PC-9 (cell line): ENCODE results near the gene NUP155. TPM values are rescaled to one million over a fixed set of nuclear protein-coding genes. Genes with fewer than 3 reads are reported as not detected.

Experiments
- BruUV-seq: library from RNA; stranded (reverse); fragments of 400-500 nt; replicated peaks from 2 replicates; lab custom pipeline; 2021; lab: Mats Ljungman, UMichigan
- CTCF ChIA-PET: fragments of 300-600 bp; sonication (Branson Sonifier 250); formaldehyde crosslinking; loops from one replicate; lab custom pipeline; 2022; ENCODE audit warnings: antibody characterized with exemption; lab: Charles Lee
- POLR2A ChIA-PET: fragments of 300-600 bp; sonication (Branson Sonifier 250); formaldehyde crosslinking; loops from one replicate; lab custom pipeline; 2022; ENCODE audit warnings: antibody characterized with exemption; ENCODE audit not compliant: unreplicated experiment; lab: Charles Lee
- DNase-seq, 2 experiments: peaks; one replicate each; pipeline versions ENCODE4 v3.0.0 to v3.0.0-alpha.2; 2015 to 2022; ENCODE audit warnings: mixed read lengths in 1 of 2
- H2AFZ ChIP-seq: fragments of 200-600 bp; sonication (generic); 2 replicates; pipeline ENCODE4 v1.8.1; 2017; ENCODE audit warnings: antibody characterized with exemption
- H3F3A ChIP-seq: fragments of 200-600 bp; sonication (generic); 2 replicates; pipeline ENCODE4 v1.8.1; 2017; ENCODE audit warnings: antibody characterized with exemption, mild to moderate bottlenecking, low read depth; ENCODE audit not compliant: insufficient read depth
- H3K27ac ChIP-seq: fragments of 200-600 bp; sonication (generic); 2 replicates; pipeline ENCODE4 v1.6.1; 2016; ENCODE audit warnings: mixed run types
- H3K27me3 ChIP-seq: fragments of 200-600 bp; sonication (generic); 2 replicates; pipeline ENCODE4 v1.6.1; 2016; ENCODE audit warnings: low read depth, mixed run types; ENCODE audit not compliant: insufficient read depth
- H3K36me3 ChIP-seq: fragments of 200-600 bp; sonication (generic); 2 replicates; pipeline ENCODE4 v1.6.1; 2016; ENCODE audit warnings: low read depth, mixed run types
- H3K4me1 ChIP-seq: fragments of 200-600 bp; sonication (generic); replicated peaks from 2 replicates; pipeline ENCODE4 v1.6.1; 2016; ENCODE audit warnings: mixed run types; ENCODE audit not compliant: insufficient read depth
- H3K4me2 ChIP-seq: fragments of 200-600 bp; sonication (generic); 2 replicates; pipeline ENCODE4 v1.6.1; 2017; ENCODE audit warnings: mixed run types
- H3K4me3 ChIP-seq: fragments of 200-600 bp; sonication (generic); 2 replicates; pipeline ENCODE4 v1.6.1; 2016; ENCODE audit warnings: mixed run types
- H3K79me2 ChIP-seq: fragments of 200-600 bp; sonication (generic); 2 replicates; pipeline ENCODE4 v1.6.1; 2017; ENCODE audit warnings: low read depth, mixed run types
- H3K9me2 ChIP-seq: fragments of 200-600 bp; sonication (generic); 2 replicates; pipeline ENCODE4 v1.8.1; 2017; ENCODE audit warnings: mild to moderate bottlenecking; ENCODE audit not compliant: insufficient read depth
- H3K9me3 ChIP-seq: fragments of 200-600 bp; sonication (generic); 2 replicates; pipeline ENCODE4 v1.8.1; 2016; ENCODE audit warnings: low read depth; ENCODE audit not compliant: insufficient read depth
- H4K20me1 ChIP-seq: fragments of 200-600 bp; sonication (generic); 2 replicates; pipeline ENCODE4 v1.8.1; 2017; ENCODE audit not compliant: insufficient read depth
- EZH2 ChIP-seq: fragments of 200-600 bp; sonication (generic); IDR thresholded peaks from 2 replicates; pipeline ENCODE4 v1.8.0; 2017; ENCODE audit warnings: antibody characterized with exemption, low read depth
- intact Hi-C: fragments of 100-400 bp; cut with micrococcal nuclease; formaldehyde crosslinking; loops from one replicate; pipeline ENCODE4 v1.10.0; 2022; ENCODE audit not compliant: unreplicated experiment
- total RNA-seq: library from RNA; stranded (reverse); gene quantifications from 2 replicates; pipeline ENCODE4 v1.2.3, GENCODE V29; 2021
- TF ChIP-seq, protein P1 (sequence below): fragments of 200-600 bp; sonication (generic); conservative IDR thresholded peaks from 2 replicates; pipeline ENCODE4 v1.6.1; 2017; ENCODE audit warnings: mixed run types, antibody characterized with exemption, mild to moderate bottlenecking, moderate library complexity

Gene NUP155
- total RNA-seq, 1 experiment from 2014 or later: 92.3 TPM

DNA sequence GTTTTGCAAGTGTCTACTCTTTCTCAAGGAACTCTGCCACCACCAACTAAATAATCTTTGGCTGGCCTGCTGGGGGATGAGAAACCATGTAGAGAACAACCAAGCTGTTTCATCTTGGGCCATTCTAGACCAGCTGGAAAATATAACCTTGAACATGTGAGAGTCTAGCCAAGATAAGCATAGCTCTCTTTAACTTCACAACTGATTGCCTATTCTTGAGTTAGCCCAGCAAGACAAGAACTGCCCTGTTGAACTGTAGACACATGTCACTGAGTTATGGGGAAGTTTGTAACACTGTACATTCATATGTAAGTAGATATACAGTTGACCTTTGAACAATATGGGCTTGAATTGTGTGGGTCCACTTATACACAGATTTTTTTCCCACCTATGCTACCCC is 44.4 kb downstream of the NUP155 start:
- no peak overlapping the region for H3K27ac ChIP-seq
- TF ChIP-seq, protein P1, sequence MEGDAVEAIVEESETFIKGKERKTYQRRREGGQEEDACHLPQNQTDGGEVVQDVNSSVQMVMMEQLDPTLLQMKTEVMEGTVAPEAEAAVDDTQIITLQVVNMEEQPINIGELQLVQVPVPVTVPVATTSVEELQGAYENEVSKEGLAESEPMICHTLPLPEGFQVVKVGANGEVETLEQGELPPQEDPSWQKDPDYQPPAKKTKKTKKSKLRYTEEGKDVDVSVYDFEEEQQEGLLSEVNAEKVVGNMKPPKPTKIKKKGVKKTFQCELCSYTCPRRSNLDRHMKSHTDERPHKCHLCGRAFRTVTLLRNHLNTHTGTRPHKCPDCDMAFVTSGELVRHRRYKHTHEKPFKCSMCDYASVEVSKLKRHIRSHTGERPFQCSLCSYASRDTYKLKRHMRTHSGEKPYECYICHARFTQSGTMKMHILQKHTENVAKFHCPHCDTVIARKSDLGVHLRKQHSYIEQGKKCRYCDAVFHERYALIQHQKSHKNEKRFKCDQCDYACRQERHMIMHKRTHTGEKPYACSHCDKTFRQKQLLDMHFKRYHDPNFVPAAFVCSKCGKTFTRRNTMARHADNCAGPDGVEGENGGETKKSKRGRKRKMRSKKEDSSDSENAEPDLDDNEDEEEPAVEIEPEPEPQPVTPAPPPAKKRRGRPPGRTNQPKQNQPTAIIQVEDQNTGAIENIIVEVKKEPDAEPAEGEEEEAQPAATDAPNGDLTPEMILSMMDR: no peak
- no peak for TF ChIP-seq EZH2
- H3K79me2 ChIP-seq: no peaks in the 10 kb centered on the region
- CTCF ChIA-PET: interaction anchor here (0.6 kb wide), 1 partner anchor 16 kb away, joined by 3 read pairs; no protein-coding TSS in a partner anchor
- no peaks in the 10 kb centered on the region for H3K27me3 ChIP-seq
- no peaks in the 10 kb centered on the region for H3K9me3 ChIP-seq
- POLR2A ChIA-PET: no interaction called here
- 0 out of 2 replicates have a peak, but pooled peaks cover 8% of the 10 kb centered on the region for H4K20me1 ChIP-seq
- no TSS peak for BruUV-seq
- H2AFZ ChIP-seq: no peak overlapping the region
- H3K36me3 ChIP-seq: peaks cover 58% of the 10 kb centered on the region
- no peak overlapping the region for H3K4me2 ChIP-seq
- no peak overlapping the region for H3K4me3 ChIP-seq
- H3K9me2 ChIP-seq: no peaks in the 10 kb centered on the region
- intact Hi-C loops: no loop called here
- DNase-seq: no peak
- H3K4me1 ChIP-seq: no peaks in the 10 kb centered on the region
- 0 out of 2 replicates have a peak, but pooled peaks cover 5% of the 10 kb centered on the region for H3F3A ChIP-seq

DNA sequence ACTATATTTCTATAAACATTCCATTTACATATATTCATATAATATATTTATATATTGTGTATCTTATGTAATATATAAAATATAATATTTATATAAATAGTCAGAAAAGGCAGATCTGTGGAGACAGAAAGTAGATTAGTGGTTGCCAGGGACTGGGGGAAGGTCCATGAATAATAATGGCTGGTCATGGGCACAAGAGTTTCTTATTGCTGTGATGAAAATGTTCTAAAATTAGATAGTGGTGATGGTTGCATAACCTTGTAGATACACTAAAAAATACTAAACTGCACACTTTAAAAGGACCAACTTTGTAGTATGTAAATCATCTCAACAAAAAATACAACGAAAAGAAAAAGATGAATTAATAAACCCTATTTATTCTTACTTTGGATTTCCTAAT is 47.3 kb downstream of the NUP155 start:
- Histone ChIP-seq H3K9me2 (no peaks in the 10 kb centered on the region), H3K9me3 (no peaks in the 10 kb centered on the region), H2AFZ (no peak overlapping the region), H3K36me3 (peaks cover 45% of the 10 kb centered on the region), H3K4me1 (no peaks in the 10 kb centered on the region), H3K27me3 (no peaks in the 10 kb centered on the region), H3K4me3 (no peak overlapping the region), H3K79me2 (no peaks in the 10 kb centered on the region), H4K20me1 (0 out of 2 replicates have a peak, but pooled peaks cover 8% of the 10 kb centered on the region), H3K4me2 (no peak overlapping the region), H3K27ac (no peak overlapping the region), H3F3A (no peaks in the 10 kb centered on the region; the same call in 1 of the 2 replicates)
- TF ChIP-seq, protein P1: no peak
- no peak for TF ChIP-seq EZH2
- no peak for DNase-seq
- intact Hi-C loops: loop anchor here (2.0 kb wide), 1 partner anchor 13 kb away; no protein-coding TSS in a partner anchor
- BruUV-seq: no TSS peak
- CTCF ChIA-PET: no interaction called here
- POLR2A ChIA-PET: interaction anchor here (0.6 kb wide), 1 partner anchor 1640 kb away, joined by 4 read pairs; no protein-coding TSS in a partner anchor

DNA sequence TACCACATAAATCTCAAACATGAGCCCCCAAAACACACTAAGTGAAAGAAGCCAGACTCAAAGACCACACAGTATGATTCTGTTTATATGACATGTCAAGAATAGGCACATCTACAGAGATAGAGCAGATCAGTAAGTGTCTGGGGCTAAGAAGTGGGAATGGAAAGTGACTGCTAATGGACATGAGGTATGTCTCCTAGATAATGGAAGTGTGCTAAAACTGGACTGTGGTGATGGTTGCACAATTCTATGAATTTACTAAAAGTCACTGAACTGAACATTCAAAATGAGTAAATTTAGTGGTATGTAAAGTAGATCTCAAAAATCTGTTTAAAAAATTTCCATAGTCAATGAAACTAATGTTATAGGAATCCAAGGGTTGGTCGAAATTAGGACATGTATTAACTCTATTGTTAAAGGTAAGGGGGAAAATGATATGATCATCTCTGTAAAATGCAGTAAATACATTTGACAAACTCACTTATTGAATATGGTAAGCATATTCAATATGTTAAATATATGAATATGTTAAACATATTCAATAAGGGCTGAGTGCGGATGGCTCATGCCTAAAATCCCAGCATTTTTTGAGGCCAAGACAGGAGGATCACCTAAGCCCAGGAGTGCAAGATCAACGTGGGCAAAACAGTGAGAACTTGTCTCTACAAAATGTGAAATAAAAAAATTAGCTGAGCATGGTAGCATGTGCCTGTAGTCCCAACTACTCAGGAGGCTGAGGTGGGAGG is 51.7 kb downstream of the NUP155 start:
- no TSS peak for BruUV-seq
- no peaks in the 10 kb centered on the region for H3K9me2 ChIP-seq
- H3K4me1 ChIP-seq: no peaks in the 10 kb centered on the region
- H3K27ac ChIP-seq: no peak overlapping the region
- H3K36me3 ChIP-seq: peaks cover 36% of the 10 kb centered on the region
- POLR2A ChIA-PET: no interaction called here
- no peaks in the 10 kb centered on the region for H3K27me3 ChIP-seq
- no peaks in the 10 kb centered on the region for H3K9me3 ChIP-seq
- TF ChIP-seq, protein P1: no peak
- TF ChIP-seq EZH2: no peak
- no peak for DNase-seq
- CTCF ChIA-PET: no interaction called here
- H3F3A ChIP-seq: no peaks in the 10 kb centered on the region; the same call in 1 of the 2 replicates
- no peak overlapping the region for H3K4me2 ChIP-seq
- H4K20me1 ChIP-seq: no peaks in the 10 kb centered on the region
- no peak overlapping the region for H2AFZ ChIP-seq
- H3K4me3 ChIP-seq: no peak overlapping the region
- intact Hi-C loops: no loop called here
- H3K79me2 ChIP-seq: no peaks in the 10 kb centered on the region
